ENCODE data around the gene COX6B2.
"Not testable (repeated sequence)": the region's sequence is repeated elsewhere in the genome, so short reads cannot be mapped to it uniquely, and the experiment has no call there.

COX6B2 gene, protein sequence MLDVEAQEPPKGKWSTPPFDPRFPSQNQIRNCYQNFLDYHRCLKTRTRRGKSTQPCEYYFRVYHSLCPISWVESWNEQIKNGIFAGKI

DNA sequence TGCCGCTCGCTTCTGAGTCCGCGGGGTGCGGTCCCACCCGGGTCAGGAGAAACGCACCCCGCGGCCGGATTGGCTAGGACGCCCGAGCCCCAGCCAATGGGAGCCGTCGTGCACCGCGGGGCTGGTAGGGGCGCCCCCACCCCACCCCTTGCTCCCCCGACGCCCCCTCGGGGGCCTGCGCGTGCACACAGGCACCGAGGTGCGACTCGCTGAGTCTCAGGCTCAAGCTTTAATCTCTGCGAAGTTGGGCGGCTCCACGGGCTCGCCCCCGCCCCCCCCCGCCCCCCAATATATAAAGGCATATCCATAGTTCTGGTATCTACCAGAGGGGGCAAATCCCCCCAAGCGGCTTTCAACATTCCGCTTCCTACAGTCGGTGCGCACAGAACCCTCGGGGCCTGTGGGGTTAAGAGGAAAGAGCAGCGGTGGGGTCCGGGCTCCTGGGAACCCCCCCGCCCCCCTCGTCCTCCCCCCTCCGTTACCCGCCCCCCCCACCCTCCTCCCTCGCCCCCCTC is at the start of gene COX6B2:
Gene COX6B2 (minus strand): TSS at position 22 of the 515 bp plus-strand sequence. CDS start 198 bp downstream, outside the sequence.
- DNase-seq (ENCODE audit: low read depth in 1 of 2, low spot score in 1 of 2), result no peak

DNA sequence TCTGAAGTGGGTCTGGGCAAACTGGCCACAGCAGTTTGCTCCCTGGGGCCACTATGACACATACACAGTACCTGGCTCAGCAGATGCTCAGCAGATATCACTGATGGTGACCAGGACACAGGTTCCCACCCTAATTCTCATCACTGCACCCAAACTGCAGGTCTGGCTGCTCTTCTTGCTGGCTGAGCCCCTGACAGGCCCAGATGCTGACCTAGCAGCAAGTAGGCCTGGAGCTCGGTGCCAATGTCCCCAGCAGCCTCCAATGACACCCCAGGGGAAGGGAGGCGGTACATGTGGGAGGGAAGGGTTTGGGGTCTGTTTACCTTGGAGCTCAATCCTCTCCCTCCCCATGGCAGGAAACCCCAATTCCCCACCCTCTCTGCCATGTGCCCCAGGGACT is 48.0 kb upstream of the COX6B2 start:
- no peak for DNase-seq (ENCODE audit: low read depth in 1 of 2, low spot score in 1 of 2)

DNA sequence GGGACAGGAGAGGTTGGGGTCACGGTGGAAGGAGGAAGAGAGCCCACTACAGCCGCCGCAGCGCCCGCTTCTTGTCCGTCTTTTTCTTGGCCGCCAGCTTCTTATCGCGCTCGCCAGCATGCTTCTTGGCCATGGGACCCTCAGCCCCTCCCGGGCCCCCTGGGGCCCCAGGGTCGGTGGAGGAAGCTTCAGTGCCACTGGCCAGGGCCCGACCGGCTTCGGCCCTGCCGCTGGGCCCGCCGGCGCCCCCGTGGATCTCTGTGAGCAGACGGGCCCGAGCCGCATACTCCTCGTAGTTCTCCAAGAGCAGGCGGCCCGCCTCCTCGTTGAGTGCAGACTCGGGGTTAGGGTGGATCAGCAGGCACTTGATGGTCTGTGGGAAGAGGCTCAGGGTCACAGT is 46.9 kb upstream of the COX6B2 start:
- DNase-seq (ENCODE audit: low read depth in 1 of 2, low spot score in 1 of 2), result not testable (repeated sequence)

DNA sequence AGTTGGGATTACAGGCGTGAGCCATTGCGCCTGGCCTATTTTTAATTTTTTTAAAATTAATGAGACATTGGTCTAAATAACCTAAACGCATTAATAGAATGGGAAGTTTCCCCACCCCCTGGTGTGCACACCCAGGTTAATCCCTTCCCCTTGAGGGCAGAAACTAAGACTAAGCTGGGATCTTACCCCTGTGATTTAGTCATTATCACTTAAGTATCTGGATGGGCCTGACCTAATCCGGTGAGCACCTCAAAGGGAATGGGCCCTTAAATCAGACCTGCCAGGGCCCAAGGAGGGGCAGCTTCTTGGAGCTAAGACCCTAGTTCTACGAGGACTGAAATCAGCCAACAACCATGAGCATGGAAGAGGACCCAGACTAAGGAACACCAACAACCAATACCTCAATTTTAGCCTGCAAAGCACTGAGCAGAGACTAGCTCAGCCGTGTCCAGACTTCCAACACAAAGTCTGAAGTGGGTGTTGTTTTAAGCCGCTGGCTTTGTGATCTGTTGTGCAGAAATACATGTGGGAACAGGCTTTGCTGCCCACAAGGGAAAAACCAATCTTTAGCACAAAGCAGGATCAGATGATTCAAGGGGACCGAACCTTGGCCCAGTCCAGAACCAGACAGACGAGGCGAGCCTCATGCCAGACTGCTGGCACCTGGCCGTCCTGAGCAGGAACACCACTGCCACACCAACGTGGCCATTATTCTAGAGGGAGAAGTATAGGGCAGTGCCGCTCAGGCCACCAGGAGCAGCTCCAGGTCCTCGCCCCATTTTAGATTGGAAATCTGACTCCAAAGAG is 46.0 kb upstream of the COX6B2 start:
- DNase-seq (ENCODE audit: low read depth in 1 of 2, low spot score in 1 of 2), result no peak

DNA sequence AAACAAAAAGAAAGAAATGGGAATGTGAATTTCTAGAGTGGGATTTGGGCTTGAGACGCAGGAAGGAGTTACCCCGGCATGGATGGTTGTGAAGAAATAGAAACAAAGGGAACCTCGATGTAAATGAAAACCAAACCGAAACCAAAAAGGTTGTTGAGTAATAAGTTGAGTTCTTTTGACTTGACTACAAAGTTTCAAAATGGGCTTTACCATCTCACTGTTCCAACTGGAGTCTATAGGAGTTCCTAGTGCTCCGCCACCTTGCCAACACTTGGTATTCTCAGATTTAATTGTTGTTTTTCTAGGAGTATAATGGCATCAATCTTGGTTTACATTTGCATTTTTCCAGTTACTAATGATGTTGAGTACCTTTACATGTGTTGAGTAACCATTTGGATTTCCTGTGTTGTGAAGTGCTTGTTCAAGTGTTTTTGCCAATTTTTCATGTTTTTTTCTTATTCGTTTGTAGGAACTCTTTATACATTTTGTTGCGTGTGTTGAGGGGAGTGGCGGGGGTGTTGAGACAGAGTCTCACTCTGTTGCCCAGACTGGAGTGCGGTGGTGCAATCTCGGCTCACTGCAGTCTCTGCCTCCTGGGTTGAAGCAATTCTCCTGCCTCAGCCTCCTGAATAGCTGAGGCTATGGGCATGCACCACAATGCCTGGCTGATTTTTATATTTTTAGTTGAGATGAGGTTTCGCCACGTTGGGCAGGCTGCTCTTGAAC is 43.8 kb upstream of the COX6B2 start:
- DNase-seq (ENCODE audit: low read depth in 1 of 2, low spot score in 1 of 2), result no peak

DNA sequence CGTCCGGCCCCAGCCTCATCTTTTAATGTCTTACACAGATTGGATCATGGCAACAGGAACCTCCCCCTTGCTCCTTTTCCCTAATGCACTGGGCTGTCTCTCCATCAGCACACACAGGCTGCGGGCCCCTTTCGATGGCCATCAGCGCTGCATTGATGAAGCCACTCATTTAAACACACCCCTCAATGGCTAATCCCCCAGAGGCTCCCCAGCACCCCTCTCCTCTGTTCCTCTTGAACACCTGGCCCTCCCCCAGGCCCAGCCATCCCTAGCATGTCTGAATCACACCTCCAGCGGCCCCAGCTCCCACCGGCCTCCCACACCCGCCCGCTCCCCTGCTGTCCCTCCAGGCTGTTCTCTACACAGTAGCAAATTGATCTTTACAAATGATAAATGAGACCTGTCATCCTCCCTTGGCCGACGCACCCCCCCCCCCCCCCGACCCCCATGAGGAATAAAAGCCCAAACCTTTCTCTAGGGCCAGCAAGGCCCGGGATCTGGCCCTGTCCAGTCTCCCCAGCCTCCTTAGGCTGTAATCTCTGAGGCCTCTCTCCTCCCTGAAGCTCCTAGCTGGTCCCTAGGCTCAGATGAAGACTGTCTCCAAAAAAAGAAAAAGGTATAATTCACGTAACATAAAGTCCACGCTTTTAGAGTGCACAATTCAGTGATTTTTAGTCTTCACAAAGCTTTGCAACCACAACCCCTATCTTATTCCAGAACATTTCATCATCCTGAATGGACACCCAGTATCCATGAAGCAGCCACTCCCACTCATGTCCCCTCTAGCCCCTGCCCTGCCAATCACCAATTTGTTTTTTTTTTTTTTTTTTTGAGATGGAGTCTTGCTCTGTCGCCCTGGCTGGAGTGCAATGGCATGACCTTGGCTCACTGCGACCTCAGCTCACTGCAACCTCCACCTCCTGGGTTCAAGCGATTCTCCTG is 38.6 kb upstream of the COX6B2 start:
- no peak for DNase-seq (ENCODE audit: low read depth in 1 of 2, low spot score in 1 of 2)

DNA sequence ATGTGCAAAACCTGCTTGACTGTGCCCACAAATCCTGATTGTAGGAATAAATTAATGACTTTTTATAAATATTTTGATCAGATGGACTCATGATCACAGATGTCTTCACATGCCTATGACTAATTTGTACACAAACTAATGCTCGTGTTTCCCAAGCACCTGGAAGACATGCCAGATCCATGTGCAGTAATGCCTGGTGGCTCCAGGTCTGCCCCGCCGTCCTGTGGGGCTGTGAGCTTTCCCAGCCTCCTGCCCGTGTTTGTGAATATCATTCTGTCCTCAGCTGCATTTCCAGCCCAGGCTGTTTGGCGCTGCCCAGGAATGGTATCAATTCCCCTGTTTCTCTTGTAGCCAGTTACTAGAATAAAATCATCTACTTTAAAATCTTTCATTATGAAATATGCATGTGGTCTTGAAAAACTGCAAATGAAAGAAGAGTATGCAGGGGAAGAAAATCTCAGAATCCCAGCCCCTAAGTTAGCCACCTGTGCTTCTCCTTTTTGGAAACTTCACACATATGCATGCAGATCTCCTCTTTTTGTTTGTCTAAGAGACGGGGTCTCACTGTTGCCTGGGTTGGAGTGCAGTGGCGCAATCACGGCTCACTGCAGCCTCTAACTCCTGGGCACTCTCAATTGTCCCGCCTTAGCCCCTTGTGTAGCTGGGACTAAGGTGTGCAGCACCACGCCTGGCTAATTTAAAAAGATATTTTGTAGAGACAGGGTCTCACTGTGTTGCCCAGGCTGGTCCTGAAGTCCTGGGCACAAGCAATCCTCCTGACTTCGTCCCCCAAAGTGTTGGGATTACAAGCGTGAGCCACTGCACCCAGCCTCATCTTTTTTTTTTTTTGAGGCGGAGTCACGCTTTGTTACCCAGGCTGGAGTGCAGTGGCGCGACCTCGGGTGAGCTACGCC is 37.4 kb upstream of the COX6B2 start:
- no peak for DNase-seq (ENCODE audit: low read depth in 1 of 2, low spot score in 1 of 2)

DNA sequence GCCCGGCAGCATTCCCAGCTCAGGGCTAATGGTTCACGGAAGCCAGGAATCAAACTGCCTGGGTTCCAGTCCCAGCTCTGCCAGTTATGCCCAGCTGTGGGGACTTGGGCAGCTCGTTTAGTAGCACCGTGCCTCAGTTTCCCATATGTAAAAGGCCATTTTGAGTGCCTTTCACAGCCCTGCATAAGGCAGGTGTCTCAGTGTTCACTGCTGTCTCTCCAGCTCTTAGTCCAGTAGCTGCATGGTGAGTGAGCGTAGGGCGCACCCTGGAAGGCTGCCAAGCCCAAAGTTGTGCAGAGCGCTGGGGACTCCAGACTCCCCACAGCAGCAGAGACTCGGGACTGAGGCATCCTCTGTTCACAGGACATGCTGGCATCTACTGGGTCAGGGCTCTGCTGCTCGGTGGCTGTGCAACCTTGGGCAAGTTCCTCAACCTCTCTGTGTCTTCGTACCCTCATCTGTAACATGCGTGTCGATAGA is 36.7 kb upstream of the COX6B2 start:
- no peak for DNase-seq (ENCODE audit: low read depth in 1 of 2, low spot score in 1 of 2)

DNA sequence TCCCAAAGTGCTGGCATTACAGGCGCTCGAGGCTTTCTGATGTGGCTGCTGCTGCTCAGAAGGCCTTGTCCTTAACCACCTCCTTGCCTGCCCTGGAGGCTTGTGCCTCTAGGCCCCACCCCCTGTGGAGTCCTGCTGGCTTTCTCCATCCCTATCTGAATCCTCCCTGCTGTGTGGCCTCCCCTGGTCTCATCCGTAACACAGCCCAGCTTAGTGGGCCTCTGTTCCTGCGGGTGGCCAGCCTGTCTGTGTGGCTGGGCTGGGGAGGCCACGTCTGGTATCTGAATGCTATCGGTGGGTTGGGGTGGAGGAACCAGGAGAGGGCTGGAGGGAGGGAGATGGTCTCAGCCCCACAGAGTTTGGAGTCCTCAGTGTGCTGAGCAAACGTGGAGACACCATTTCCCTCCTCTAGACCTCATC is 36.0 kb upstream of the COX6B2 start:
- no peak for DNase-seq (ENCODE audit: low read depth in 1 of 2, low spot score in 1 of 2)

DNA sequence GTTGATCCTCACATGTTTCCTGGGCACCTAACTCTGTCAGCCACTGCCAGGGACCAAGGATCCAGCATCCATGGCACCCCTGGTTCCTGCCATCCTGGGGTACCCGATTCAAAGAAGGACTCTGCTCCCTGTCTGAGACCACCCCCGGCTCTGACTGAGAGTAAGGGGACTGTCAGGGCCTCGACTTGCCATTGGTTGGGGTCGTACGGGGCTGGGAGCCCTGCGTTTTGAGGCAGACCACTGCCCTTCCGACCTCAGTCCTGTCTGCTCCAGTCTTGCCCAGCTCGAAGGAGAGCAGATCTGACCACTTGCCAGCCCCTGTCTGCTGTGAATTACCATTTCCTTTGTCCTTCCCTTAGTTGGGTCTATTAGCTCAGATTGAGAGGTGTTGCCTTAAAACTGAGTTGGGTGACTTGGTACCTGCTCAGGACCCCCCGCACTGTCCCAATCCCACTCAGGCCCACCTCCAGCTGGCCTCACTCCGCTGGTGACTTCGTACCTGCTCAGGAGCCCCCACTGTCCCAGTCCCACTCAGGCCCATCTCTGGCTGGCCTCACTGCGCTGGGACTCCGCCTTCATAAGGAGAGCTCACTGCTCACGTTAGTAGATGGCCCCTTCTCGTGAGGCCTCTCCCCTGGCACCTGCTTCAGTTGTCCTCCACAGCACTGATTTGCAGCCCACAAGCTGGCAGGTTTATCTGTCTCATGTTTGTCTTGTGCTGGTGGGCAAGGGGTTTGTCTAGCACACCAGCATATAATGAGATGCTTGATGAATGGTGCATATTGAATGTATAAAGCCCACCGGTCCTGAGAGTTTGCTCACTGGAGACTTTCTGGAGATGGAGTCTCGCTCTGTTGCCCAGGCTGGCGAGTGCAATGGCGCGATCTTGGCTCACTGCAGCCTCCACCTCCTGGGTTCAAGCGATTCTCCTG is 35.1 kb upstream of the COX6B2 start:
- no peak for DNase-seq (ENCODE audit: low read depth in 1 of 2, low spot score in 1 of 2)

DNA sequence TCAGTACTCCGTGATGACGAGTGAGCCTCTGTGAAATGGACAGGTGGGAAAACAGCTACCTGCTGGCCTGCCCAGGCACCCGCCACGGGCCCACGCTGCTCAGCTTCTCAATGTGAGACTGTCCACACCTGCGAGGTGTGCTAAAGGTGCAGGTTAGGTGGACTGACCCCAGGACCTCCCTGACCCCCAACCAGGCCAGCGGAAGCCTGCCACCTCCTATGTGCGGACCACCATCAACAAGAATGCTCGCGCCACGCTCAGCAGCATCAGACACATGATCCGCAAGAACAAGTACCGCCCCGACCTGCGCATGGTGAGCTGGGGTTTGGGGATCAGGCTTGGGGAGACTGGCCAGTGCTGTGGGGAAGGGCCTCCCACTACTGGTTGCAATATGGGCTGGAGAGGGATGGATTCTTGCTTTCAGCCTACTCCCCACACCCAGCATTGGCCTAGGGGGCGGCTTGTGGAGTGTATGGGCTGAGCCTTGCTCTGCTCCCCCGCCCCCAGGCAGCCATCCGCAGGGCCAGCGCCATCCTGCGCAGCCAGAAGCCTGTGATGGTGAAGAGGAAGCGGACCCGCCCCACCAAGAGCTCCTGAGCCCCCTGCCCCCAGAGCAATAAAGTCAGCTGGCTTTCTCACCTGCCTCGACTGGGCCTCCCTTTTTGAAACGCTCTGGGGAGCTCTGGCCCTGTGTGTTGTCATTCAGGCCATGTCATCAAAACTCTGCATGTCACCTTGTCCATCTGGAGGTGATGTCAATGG is 33.4 kb upstream of the COX6B2 start:
- DNase-seq (ENCODE audit: low read depth in 1 of 2, low spot score in 1 of 2), result no peak

DNA sequence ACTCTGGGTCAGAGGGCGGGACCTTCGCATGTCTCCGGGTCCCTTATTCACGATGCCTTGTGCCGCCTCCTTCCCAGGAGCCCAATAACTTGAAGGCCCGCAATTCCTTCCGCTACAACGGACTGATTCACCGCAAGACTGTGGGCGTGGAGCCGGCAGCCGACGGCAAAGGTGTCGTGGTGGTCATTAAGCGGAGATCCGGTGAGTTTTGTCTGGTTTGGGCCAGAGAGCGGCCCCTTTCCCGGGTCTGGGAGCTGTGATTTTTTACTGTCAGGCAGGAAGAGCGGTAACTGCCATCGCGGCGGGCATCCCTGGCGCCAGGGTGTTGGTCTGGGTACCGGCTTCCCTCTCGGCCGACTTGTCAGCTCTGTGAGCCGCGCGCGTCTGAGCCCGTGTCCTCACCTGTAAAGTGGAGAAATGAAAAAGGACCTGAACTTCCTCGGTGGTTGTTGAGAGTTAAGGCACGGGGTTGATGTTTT is 32.0 kb upstream of the COX6B2 start:
- no peak for DNase-seq (ENCODE audit: low read depth in 1 of 2, low spot score in 1 of 2)

DNA sequence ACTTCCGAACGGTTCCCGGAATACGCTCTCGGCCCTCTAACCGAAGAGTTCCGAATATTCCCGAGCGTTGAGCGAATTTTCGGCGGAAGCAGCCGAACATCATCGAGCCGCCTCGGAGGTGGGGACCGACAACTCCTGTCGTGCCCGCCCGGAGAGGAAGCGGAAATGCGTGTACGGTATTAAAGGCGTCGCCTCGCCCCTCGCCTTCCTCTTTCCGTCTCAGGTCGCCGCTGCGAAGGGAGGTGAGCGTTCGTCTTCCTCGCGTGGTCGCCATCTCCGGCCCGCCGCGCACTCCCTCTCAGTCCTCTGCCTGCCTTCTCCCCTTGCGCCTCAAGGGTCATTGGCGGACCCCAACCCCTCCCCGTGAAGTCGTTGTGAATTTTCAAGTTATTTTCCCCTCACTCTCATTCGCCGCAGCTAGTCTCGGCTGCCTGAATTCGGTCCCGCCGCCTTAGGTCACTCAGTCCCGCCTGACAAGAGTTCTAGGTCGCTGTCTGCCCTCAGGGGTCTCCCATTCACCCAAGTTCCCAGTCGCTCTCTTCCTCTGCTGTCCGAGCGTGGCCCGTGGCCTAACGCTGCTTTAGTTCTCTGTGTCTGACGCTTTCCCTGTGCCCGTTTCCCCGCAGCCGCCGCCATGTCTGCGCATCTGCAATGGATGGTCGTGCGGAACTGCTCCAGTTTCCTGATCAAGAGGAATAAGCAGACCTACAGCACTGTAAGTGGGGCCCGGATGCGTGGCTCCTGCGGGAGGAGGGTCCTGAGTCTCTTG is 31.4 kb upstream of the COX6B2 start, which contains the start of gene RPL28:
Gene RPL28 (plus strand): TSS at position 209 of the 769 bp plus-strand sequence. CDS start 426 bp downstream, at position 635.
- DNase-seq (ENCODE audit: low read depth in 1 of 2, low spot score in 1 of 2), result peak; percentile 95 to 96

DNA sequence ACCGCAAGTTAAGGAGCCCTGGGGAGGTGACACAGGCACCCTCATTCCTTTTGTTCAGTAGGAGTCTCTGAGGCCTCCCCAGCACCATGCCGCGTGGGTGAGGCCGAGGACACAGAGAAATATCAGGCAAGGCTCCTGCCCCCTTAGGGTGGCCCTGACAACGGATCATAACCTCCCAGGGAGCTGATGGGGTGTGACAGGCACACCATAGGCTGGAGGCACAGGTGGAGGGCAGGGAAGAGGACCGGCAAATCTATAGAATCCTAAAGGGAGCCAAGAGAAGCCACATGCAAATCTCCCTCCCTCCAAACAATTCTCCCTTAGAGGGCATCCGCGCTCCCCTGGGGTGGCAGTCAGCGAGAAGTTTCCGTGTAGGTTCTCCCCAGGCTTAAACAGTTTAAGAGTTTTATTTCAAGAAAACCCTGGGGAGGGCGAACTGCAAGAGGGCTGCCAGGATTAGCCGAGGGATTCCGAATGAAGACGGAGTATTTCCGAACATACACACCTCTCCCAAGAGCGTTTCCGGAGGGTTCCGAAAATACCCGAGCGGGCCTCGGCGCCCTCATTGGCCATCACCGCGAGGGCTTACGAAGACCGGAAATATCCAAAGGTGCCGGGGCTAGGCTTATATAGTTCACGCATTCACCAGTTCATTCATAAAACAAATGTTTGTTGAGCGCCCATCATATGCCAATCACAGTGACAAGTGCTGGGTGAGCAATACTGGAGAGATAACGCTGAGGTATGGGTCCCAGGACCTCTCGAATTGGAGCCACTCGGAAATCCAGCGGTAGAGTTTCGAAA is 30.6 kb upstream of the COX6B2 start:
- DNase-seq (ENCODE audit: low read depth in 1 of 2, low spot score in 1 of 2), result peak; percentile 85 to 88

DNA sequence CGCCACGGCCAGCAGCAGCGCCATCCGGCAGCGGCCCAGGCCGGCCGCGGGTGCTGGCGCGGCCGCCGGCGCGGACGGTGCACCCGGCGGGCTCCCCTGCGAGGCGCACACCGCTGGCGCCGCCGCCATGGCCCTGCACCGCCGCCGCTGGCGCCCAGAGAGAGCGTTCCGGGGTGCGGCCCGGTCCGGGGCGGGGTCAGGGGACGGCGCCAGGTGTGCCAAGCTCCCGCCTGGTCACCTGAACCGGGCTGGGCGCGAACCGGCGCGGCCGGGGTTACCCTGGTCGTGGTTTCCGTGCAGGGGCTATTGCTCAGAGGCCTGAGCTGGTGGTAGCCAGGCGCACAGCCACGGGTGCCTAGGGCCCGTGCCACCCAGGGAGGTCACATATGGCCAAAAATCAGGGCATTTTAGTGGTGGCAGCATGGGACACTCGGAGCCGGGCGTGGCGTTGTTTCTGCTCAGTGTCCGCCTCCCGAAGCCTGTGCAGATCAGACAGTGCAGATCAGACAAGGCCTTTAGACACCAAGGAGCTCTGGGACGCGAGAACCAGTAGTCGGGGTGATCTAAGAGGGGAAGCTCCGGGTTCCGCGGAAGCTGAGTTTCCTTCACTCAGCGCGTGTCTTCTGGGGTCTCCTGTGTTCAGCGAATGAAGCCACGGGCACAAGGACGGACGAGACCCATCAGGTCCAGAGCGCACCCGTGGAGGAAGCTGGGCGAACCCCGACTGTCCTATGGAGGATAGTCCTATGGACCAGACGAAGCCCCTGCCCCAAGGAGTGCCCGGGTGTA is 29.8 kb upstream of the COX6B2 start, which contains the start of gene TMEM238:
Gene TMEM238 (minus strand): TSS at position 162 of the 789 bp plus-strand sequence. CDS start 33 bp downstream, at position 129.
- DNase-seq (ENCODE audit: low read depth in 1 of 2, low spot score in 1 of 2), result peak in 1 of 2 donors; percentile 20
